Transverse colon (tissue), 1 donor: Measurements from ENCODE around the gene CHRNE.

Experiments used
- EP300 ChIP-seq: sonication (generic); formaldehyde crosslinking; IDR thresholded peaks from one replicate; pipeline ENCODE4 v1.6.1; 2017; ENCODE audit warnings: antibody characterized with exemption, low read depth
- POLR2A ChIP-seq: fragments of 450-650 bp; IDR thresholded peaks from one replicate; pipeline ENCODE4 v1.6.1; 2016; ENCODE audit warnings: antibody characterized with exemption, mild to moderate bottlenecking, moderate library complexity

DNA sequence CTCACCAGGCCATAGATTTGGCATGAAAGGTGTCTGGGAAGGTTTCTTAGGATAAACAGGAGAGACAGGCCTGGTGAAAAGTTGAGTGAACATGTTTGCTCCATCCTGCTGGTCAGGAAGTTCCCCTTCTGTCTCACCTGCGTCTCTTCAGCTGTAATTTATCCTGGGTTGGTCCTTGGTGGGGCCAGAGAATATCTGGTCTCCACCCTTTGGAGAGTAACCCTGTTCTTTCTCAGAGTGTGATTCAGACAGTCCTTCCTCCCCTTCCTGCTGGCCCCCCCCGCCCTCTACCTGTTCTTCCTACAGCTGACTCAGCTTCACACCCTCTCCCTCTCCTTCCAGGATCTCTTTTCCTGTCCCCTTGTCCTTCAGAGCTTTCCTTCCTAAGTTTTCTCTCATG is 52.7 kb downstream of the CHRNE start:
- no peak for TF ChIP-seq EP300
- no peak for TF ChIP-seq POLR2A
